ENCODE data around the gene ALPK1.
"Not testable (repeated sequence)": the region's sequence is repeated elsewhere in the genome, so short reads cannot be mapped to it uniquely, and the experiment has no call there.

The ALPK1 gene

DNA sequence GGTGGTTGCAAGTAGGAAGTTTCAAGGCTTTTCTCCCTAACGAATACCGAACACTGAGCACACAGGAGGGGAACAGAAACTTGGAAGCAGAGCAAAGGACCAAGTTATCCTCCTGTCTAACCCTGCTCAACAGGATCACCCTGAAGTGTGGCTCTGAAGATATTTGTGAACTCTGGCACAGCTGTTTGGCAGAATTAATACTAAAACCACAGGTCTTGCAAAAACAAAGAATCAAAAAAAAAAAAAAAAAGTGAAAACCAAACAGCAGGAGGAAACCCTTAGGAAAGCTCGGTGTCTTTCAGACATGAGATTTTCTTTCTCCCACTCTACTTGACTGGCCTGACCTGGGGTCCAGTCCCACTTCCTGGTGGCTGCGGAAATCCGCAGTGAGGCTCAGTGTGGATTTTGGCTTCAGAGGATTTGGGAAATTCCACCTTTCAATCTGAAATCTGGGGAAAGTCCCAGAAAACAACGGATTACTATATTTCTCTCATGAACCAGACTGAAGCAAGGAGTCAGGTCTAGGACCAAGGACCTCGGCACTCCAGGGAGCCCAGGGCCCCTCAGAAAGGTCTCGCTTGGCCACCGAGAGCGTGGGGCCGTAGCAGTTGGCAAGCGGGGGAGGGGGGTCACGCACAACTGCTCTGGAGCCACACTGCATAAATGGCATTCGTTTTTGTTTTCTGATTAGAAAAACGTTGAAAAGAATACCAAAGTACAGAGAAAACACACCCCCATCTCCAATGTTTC lies 12.3 kb upstream of the ALPK1 start:
- peak; percentile 27 for DNase-seq (ENCODE audit: low spot score)

- peak; percentile 36 for DNase-seq (ENCODE audit: low spot score)
Observed at GRCh38 chr4:112287258-112287989, 9.7 kb upstream of the ALPK1 start.

DNA sequence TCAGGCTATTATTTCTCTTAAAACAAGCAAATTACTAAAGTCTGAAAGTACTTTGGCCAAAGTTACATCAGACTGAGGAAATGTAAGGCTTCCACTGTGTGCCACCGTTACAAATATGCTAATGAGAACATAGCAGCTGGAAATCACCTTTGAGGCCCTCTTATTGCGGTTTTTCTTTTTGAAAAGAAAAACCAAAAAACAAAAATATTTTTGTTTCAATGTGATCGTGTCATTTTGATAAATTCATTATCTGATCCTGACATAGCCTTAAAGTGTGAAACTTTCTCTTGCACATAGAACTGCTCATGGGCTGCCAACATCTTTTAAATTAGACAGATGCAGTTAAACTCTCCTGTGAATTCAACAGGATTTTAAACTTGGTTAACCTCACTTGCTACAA lies 8.7 kb upstream of the ALPK1 start:
- peak; percentile 58 for DNase-seq (ENCODE audit: low spot score)

GRCh38 chr4:112289407-112290253 lies 7.5 kb upstream of the ALPK1 start:
- DNase-seq (ENCODE audit: low spot score): no peak

DNA sequence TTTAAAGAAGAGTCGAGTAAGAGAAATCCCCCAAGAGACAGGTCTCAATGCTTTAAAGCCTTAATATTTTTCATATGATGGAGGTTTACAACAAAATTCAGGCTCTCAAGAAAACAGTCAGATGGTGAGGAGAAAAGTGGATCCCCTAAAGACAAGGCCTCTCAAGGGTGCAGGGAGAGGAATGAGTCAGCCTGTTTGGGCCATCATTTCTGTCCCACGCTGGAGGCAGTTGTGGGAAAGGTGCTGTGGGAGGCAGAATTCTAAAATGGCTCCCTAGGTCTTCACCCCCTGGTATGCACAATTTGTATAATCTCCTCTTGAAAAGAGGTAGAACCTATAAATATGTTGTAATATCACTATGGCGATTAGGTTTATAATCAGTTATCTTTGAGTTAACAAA lies 6.8 kb upstream of the ALPK1 start:
- no peak for DNase-seq (ENCODE audit: low spot score)

DNA sequence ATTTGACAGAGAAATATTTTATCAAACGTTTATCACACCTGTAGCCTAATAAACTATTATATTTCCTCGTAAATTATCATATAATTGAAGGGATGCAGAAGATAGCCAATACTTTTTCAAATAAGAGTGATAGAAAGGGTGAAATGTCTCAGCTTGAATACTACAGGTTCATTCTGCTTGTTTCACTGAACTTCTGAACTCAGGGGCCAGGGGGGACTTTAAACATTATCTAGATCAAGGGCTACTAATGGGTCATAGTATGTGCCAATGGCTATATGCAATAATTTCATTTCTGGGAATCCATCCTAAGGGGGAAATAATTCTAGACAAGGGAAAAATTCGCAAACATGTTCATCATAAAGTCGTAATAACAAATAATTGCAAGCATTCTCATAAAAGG lies 2.6 kb downstream of the ALPK1 start:
- DNase-seq (ENCODE audit: low spot score): no peak

- DNase-seq (ENCODE audit: low spot score): peak; percentile 24
Observed at GRCh38 chr4:112302320-112303274, 5.4 kb downstream of the ALPK1 start.

GRCh38 chr4:112305477-112305876 lies 8.3 kb downstream of the ALPK1 start:
- DNase-seq (ENCODE audit: low spot score): not testable (repeated sequence)

GRCh38 chr4:112309263-112309791 lies 12.2 kb downstream of the ALPK1 start:
- not testable (repeated sequence) for DNase-seq (ENCODE audit: low spot score)

DNA sequence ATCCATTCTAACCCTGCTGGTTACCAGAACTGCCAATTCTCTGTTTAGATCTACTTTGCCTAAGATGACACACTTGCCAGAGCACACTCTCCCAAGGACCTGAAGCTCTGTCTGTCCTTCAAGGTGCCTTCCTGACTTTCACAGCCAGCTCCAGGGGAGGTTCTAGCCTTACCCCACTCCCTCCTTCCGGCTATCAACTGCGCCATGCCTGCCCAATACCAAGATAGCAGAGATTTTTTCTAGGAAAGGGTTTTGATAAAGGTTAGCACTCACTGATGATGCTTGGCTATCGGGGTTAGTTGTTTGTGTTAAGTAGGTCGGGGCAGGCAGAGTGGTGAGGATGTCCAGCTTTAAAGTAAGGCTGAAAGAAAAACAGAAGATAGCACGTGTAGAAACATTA lies 14.3 kb downstream of the ALPK1 start:
- DNase-seq (ENCODE audit: low spot score): no peak

DNA sequence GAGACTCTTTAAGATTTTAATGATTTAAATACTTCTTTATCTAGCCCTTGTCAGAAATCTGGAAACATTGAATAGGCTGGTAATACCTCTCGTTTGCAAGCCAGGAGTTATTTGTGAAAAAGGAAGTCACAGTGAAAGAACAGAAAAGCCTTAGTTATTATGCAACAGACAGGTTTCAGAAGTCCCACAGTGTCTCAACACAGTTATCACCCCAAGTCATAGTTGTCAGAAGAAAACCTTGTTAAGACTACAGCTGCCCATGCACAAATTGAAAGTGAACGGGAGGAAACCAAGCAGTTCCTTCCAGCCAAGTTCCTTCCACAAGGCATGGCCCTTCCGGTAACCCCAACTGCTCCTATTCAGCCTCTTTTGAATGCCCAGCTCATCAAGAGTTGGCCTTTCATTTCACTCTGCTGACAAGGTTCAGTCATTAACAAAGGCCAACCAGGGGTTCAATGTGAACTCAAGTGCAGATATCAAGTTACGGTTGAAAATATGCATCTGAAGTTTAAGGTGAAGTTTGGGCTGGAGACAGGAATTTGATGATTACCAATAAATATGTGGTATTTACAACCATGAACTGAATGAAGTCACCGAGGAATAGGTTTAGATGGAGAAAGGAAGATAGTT lies 15.6 kb downstream of the ALPK1 start:
- no peak for DNase-seq (ENCODE audit: low spot score)

DNA sequence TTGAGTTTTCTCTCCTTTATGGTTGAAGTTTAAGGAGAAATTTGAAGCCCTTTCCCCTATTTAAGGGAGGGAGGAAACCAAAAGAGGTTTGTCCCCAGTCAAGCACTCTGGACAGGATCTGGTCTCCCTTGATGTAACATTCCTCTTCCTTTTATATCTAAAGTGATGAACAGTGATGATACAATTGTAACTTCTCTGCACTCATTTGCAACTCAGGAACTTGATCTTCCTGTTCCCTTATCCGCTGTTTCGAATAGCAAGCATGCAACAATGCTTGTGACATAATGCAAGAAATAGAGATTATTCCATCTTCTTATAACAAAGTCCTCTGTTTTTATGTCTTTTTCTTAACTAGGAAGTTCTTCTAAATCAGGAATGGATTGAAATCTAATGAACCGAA lies 18.3 kb downstream of the ALPK1 start:
- no peak for DNase-seq (ENCODE audit: low spot score)

GRCh38 chr4:112316360-112316759 lies 19.2 kb downstream of the ALPK1 start:
- DNase-seq (ENCODE audit: low spot score): no peak

GRCh38 chr4:112318239-112319142 lies 21.3 kb downstream of the ALPK1 start:
- no peak for DNase-seq (ENCODE audit: low spot score)

GRCh38 chr4:112321776-112322684 lies 24.9 kb downstream of the ALPK1 start:
- DNase-seq (ENCODE audit: low spot score): peak; percentile 86

- no peak for DNase-seq (ENCODE audit: low spot score)
Observed at GRCh38 chr4:112322866-112323265, 25.7 kb downstream of the ALPK1 start.

DNA sequence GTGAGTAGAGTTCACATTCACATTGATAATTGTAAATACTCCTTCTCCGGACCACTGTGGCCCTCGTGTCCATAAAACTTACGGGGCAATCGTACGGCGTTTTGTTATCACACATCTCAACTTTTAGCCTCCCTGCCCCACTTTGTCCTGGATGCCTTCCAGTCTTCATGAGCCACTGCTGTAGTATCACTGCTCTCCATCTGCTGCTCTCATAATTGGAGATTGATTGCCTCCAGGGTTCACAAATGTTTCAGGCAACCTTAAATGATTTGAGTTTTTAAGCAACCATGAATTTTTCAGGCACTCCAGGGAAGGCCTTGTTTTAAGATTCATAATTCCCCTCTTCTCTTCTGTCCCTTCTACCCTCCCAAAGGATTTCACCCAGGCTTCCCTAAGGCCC lies 28.4 kb downstream of the ALPK1 start:
- no peak for DNase-seq (ENCODE audit: low spot score)

DNA sequence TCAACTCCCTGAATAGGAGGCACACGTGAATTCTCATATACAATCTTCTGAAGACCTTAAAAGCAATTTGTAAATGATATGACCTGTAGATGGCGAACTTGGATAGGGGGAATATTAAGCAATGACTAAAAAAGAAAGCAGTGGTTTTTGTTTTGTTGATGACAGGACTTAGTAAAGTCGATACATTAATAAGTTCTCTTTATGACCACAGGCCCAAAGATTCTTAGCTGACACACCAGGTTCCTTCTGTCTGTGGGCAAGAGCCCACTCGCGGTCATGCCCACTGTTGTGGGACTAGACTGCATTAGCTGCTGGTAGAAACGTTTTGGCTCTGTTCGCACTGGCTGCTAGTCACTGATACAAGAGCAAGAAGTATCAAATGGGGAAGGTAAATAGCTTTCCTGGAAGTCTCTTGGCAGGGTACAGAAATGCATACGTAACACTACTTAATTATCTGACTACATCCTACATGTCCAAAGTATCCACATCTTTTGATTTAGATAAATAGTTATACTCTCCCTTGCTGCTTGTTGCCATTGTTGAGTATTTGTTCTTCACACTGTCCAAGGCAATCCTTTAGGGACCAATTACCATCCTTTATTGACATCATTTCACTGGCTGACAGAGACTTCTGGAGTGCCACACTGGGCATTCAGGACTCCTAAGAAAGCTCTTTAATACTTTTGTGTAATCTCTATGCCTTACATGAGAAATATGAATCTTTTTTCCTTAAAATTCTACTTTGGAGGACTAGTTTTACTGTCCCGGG lies 31.0 kb downstream of the ALPK1 start:
- DNase-seq (ENCODE audit: low spot score): peak; percentile 58
